GM12864 (cell line): Measurements from ENCODE around the gene MGMT.

Source experiments
- DNase-seq: peaks from one replicate; pipeline ENCODE4 v3.0.0-alpha.2; 2011; ENCODE audit warnings: low read depth
- H3K4me3 ChIP-seq: 2 replicates; pipeline ENCODE4 v1.5.1; 2011; ENCODE audit warnings: mild to moderate bottlenecking, low read depth, low read length, control low read depth
- TF ChIP-seq, protein P1 (sequence below): IDR thresholded peaks from 2 replicates; pipeline ENCODE4 v1.5.1; 2011; ENCODE audit warnings: low read depth, mild to moderate bottlenecking, moderate library complexity, low read length, control low read depth, inconsistent platforms; ENCODE audit errors: missing control alignments

MGMT gene

GRCh38 chr10:129612481-129613109, 145.6 kb downstream of the MGMT start:
- DNase-seq = no peak
- H3K4me3 ChIP-seq = no peak overlapping the region
- TF ChIP-seq, protein P1, sequence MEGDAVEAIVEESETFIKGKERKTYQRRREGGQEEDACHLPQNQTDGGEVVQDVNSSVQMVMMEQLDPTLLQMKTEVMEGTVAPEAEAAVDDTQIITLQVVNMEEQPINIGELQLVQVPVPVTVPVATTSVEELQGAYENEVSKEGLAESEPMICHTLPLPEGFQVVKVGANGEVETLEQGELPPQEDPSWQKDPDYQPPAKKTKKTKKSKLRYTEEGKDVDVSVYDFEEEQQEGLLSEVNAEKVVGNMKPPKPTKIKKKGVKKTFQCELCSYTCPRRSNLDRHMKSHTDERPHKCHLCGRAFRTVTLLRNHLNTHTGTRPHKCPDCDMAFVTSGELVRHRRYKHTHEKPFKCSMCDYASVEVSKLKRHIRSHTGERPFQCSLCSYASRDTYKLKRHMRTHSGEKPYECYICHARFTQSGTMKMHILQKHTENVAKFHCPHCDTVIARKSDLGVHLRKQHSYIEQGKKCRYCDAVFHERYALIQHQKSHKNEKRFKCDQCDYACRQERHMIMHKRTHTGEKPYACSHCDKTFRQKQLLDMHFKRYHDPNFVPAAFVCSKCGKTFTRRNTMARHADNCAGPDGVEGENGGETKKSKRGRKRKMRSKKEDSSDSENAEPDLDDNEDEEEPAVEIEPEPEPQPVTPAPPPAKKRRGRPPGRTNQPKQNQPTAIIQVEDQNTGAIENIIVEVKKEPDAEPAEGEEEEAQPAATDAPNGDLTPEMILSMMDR = no peak

DNA sequence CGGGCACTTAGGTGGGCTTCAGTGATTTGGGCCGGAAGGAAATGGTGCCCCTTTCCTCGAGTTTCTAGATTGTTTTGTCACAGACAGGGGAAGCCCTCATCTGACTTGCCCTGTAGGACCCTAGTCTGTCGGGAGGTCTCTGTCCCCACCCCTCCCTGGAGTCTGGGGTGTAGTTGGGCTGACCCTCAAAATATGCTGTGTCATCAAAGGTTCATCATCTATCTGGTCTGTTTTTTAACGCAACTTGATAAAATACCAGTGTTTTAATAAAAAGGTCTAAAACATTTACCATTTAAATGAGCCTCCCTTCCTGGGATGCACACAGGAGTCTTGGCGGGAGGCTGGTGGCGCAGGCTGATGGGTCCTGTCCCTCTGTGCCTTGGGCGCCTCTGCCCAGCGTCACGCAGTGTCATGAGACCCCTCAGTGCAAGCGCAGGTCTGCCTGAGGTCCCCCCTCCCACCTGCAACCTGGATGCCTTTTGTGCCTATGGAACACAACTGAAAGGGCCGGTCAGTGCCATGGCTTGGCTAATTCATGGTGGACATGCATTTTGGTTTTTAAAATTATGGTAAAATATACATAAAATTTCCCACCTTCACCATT, 146.4 kb downstream of the MGMT start:
- DNase-seq = no peak
- TF ChIP-seq, protein P1 = no peak
- H3K4me3 ChIP-seq = no peak overlapping the region

DNA sequence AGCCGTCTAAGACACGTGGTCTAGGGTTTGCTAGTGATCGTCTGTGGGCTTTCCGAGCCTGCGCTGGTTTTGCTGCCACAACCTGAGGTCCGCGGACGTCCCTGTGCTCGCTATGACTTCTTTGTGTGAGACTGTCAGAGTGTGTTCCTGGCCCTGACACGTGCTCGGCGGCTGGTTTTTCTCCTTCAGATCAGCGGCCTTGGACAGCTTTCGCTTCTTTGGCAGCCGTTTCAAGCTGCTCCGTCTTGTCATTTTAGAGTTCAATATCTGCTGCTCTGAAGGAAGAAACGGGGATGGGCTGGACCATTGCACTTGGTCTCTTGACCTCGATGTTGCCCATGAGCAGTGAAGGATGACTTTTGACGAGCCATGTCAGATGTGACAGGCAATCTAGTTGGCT, 147.3 kb downstream of the MGMT start:
- TF ChIP-seq, protein P1 = no peak
- no peak for DNase-seq
- no peak overlapping the region for H3K4me3 ChIP-seq

- DNase-seq = no peak
- H3K4me3 ChIP-seq = no peak overlapping the region
- TF ChIP-seq, protein P1 = no peak
These were observed 148.3 kb downstream of the MGMT start for GRCh38 chr10:129615381-129615780.

DNA sequence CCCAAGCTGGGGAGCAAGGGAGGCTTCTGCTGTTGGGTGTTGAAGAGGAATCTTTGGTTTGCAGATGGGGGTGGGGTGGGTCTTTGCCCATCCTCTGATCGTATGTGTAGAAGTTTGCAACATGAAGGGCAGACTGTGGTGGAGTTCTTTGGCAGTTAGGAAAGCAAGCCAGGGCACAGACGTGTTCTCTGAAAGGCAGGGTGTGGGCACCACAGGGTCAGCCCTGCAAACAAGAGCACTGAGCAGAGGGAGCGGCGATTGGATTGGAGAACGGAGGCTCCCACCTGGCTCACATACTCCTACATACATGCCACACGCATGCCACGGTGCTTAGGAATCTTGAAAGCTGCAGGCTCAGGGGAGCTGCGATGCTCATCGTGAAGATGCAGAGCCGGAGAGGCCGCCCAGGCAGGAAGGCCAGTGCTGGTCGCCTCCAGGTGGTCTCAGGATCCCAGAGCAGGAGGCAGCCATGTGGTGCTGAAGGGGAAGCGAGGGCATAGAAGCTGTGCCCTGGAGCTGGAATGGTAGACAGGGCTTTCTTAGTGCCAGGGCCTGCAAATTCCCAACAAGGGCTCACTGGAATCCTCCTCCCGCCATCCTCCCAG, 149.0 kb downstream of the MGMT start:
- TF ChIP-seq, protein P1 = no peak
- no peak for DNase-seq
- H3K4me3 ChIP-seq = no peak overlapping the region

- TF ChIP-seq, protein P1 = no peak
- no peak for DNase-seq
- no peak overlapping the region for H3K4me3 ChIP-seq
These were observed 150.7 kb downstream of the MGMT start for GRCh38 chr10:129617768-129618167.
